DMS79 treated with DMSO at 0.1 percent for 48 hours (cell line): ENCODE data around the gene FAM118A.
"Not testable (repeated sequence)": the region's sequence is repeated elsewhere in the genome, so short reads cannot be mapped to it uniquely, and the experiment has no call there.

Source experiments
- DNase-seq: peaks from one replicate; lab custom pipeline; 2025; lab: John Stamatoyannopoulos, UW

The FAM118A gene

GRCh38 chr22:45284705-45285262, 24.9 kb upstream of the FAM118A start, which contains the start of gene UPK3A:
Gene UPK3A, plus strand, starts transcription at chr22:45284949. Its CDS starts 65 bp downstream, at chr22:45285014.
- peak; percentile 31 for DNase-seq

- no peak for DNase-seq
Observed at GRCh38 chr22:45285263-45286058, 24.3 kb upstream of the FAM118A start.

GRCh38 chr22:45286854-45287551, 22.7 kb upstream of the FAM118A start:
- no peak for DNase-seq

- DNase-seq, result peak; percentile 21
Observed at GRCh38 chr22:45290410-45290936, 19.3 kb upstream of the FAM118A start.

GRCh38 chr22:45291061-45291930, 18.4 kb upstream of the FAM118A start:
- DNase-seq, result no peak

- DNase-seq, result no peak
Observed at GRCh38 chr22:45291931-45292290, 17.8 kb upstream of the FAM118A start.

GRCh38 chr22:45292731-45293442, 16.8 kb upstream of the FAM118A start:
- no peak for DNase-seq

GRCh38 chr22:45294030-45294429, 15.7 kb upstream of the FAM118A start:
- no peak for DNase-seq

GRCh38 chr22:45295004-45295403, 14.7 kb upstream of the FAM118A start:
- not testable (repeated sequence) for DNase-seq

- no peak for DNase-seq
Observed at GRCh38 chr22:45295492-45295891, 14.2 kb upstream of the FAM118A start.

GRCh38 chr22:45296628-45297297, 13.0 kb upstream of the FAM118A start:
- DNase-seq, result no peak

- no peak for DNase-seq
Observed at GRCh38 chr22:45298934-45299505, 10.7 kb upstream of the FAM118A start.

GRCh38 chr22:45302751-45303150, 7.0 kb upstream of the FAM118A start:
- no peak for DNase-seq

GRCh38 chr22:45303181-45303580, 6.6 kb upstream of the FAM118A start:
- DNase-seq, result no peak

- DNase-seq, result peak; percentile 1
Observed at GRCh38 chr22:45304971-45305370, 4.8 kb upstream of the FAM118A start.

- DNase-seq, result no peak
Observed at GRCh38 chr22:45305456-45306075, 4.2 kb upstream of the FAM118A start.

- no peak for DNase-seq
Observed at GRCh38 chr22:45306139-45306538, 3.6 kb upstream of the FAM118A start.

GRCh38 chr22:45308391-45308956, 1.3 kb upstream of the FAM118A start:
- no peak for DNase-seq

GRCh38 chr22:45308957-45309421, 745 bp upstream of the FAM118A start:
- DNase-seq, result no peak
